Endothelial cell of umbilical vein (primary cell): Measurements from ENCODE around the gene KLHL1. TPM values are rescaled to one million over a fixed set of nuclear protein-coding genes. Genes with fewer than 3 reads are reported as not detected.

Source experiments
- BruUV-seq: library from RNA; stranded (reverse); fragments of 400-500 nt; replicated peaks from 2 replicates; lab custom pipeline; 2021; lab: Mats Ljungman, UMichigan
- CTCF ChIA-PET: fragments of 300-600, 350-600 bp; sonication (Branson Sonifier 250); formaldehyde crosslinking; loops from one replicate; lab custom pipeline; 2021; ENCODE audit warnings: antibody characterized with exemption, inconsistent platforms; lab: Charles Lee
- POLR2A ChIA-PET: fragments of 300-600, 350-600 bp; sonication (Branson Sonifier 250); formaldehyde crosslinking; loops from one replicate; lab custom pipeline; 2021; ENCODE audit warnings: antibody characterized with exemption, inconsistent platforms; lab: Charles Lee
- DNase-seq: peaks from one replicate; pipeline ENCODE4 v3.0.0-alpha.2; 2011; ENCODE audit warnings: low read depth, low spot score
- FAIRE-seq: peaks from 2 replicates; lab custom pipeline; 2011; peaks lifted over from hg19 to GRCh38; lab: Jason Lieb, UNC
- H2AFZ ChIP-seq: 2 replicates; pipeline ENCODE4 v1.6.0; 2012; ENCODE audit warnings: low read depth, low read length, control low read depth, inconsistent platforms
- H3K27ac ChIP-seq: 2 replicates; pipeline ENCODE4 v1.5.1; 2011; ENCODE audit warnings: low read depth, mild to moderate bottlenecking, control low read depth, low read length, moderate library complexity; ENCODE audit not compliant: insufficient read depth
- H3K27me3 ChIP-seq, 2 experiments: 2 replicates each; pipeline versions ENCODE4 v1.6.0 to v1.6.1; 2011; ENCODE audit warnings: low read length in 2 of 2, mixed read lengths in 1 of 2; ENCODE audit not compliant: control insufficient read depth in 2 of 2, insufficient read depth in 2 of 2
- H3K36me3 ChIP-seq, 2 experiments: 2 replicates in 1 of 2; 3 replicates in 1 of 2; pipeline ENCODE4 v1.5.1; 2011; ENCODE audit warnings: low read length in 2 of 2, mild to moderate bottlenecking in 1 of 2, moderate library complexity in 1 of 2; ENCODE audit not compliant: control insufficient read depth in 2 of 2, insufficient read depth in 2 of 2; ENCODE audit errors: extremely low read depth in 1 of 2
- H3K4me1 ChIP-seq: 3 replicates; pipeline ENCODE4 v1.5.1; 2011; ENCODE audit warnings: mild to moderate bottlenecking, low read length; ENCODE audit not compliant: control insufficient read depth, insufficient read depth; ENCODE audit errors: extremely low read depth
- H3K4me2 ChIP-seq: 2 replicates; pipeline ENCODE4 v1.6.1; 2011; ENCODE audit warnings: low read length, control low read depth, mixed read lengths; ENCODE audit not compliant: insufficient read depth
- H3K4me3 ChIP-seq, 3 experiments: fragments of 200-600 bp in 1 of 3; sonication (generic), shearing (Covaris generic) in 1 of 3; replicated peaks in 1 of 3; 2 replicates each; pipeline ENCODE4 v1.5.1; 2011 to 2016; ENCODE audit warnings: control low read depth in 3 of 3, low read length in 3 of 3, mild to moderate bottlenecking in 2 of 3, inconsistent platforms in 1 of 3, low read depth in 1 of 3, moderate library complexity in 1 of 3; ENCODE audit not compliant: insufficient read depth in 1 of 3
- H3K79me2 ChIP-seq: 2 replicates; pipeline ENCODE4 v1.6.0; 2012; ENCODE audit warnings: low read length, inconsistent platforms; ENCODE audit not compliant: control insufficient read depth, insufficient read depth
- H3K9ac ChIP-seq: replicated peaks from 2 replicates; pipeline ENCODE3; 2011; ENCODE audit warnings: low read length, control low read depth; ENCODE audit not compliant: insufficient read depth; ENCODE audit errors: extremely low read depth
- H3K9me1 ChIP-seq: replicated peaks from 3 replicates; pipeline ENCODE4 v1.6.0; 2011; ENCODE audit warnings: mild to moderate bottlenecking, low read length; ENCODE audit not compliant: control insufficient read depth, insufficient read depth; ENCODE audit errors: extremely low read depth
- H3K9me3 ChIP-seq: replicated peaks from 2 replicates; pipeline ENCODE4 v1.5.1; 2012; ENCODE audit warnings: low read length, inconsistent platforms; ENCODE audit not compliant: control insufficient read depth, insufficient read depth
- H4K20me1 ChIP-seq: replicated peaks from 2 replicates; pipeline ENCODE3; 2011; ENCODE audit warnings: mild to moderate bottlenecking, low read length; ENCODE audit not compliant: control insufficient read depth, insufficient read depth; ENCODE audit errors: extremely low read depth
- FOS ChIP-seq: IDR thresholded peaks from 2 replicates; pipeline ENCODE4 v1.6.1; 2011; ENCODE audit warnings: mild to moderate bottlenecking, low read length, moderate library complexity, borderline replicate concordance; ENCODE audit not compliant: insufficient read depth
- GATA2 ChIP-seq: IDR thresholded peaks from 2 replicates; pipeline ENCODE4 v1.7.0; 2011; ENCODE audit warnings: low read depth, mild to moderate bottlenecking, moderate library complexity, mixed read lengths, low read length; ENCODE audit not compliant: insufficient read length, insufficient read depth
- JUN ChIP-seq: IDR thresholded peaks from 2 replicates; pipeline ENCODE4 v1.6.1; 2011; ENCODE audit warnings: borderline replicate concordance, low read depth; ENCODE audit not compliant: insufficient read length, insufficient read depth
- MYC ChIP-seq: IDR thresholded peaks from one replicate; pipeline ENCODE4 v1.6.1; 2011; ENCODE audit warnings: mild to moderate bottlenecking, low read depth, low read length
- POLR2A ChIP-seq: IDR thresholded peaks from 2 replicates; pipeline ENCODE4 v1.6.1; 2012; ENCODE audit warnings: low read depth, mild to moderate bottlenecking, control low read depth, low read length
- POLR2AphosphoS5 ChIP-seq: IDR thresholded peaks from 2 replicates; pipeline ENCODE4 v1.6.1; 2012; ENCODE audit warnings: low read depth, mild to moderate bottlenecking, control low read depth, low read length, moderate library complexity; ENCODE audit not compliant: insufficient read depth
- dilution Hi-C: fragments of 300-500 bp; cut with MboI; formaldehyde crosslinking; loops from one replicate; pipeline ENCODE4 v1.15.0; 2019; ENCODE audit warnings: low sequenced_read_pairs; ENCODE audit not compliant: extremely low pct_ligation_motif_present
- intact Hi-C: fragments of 100-400 bp; cut with micrococcal nuclease; formaldehyde crosslinking; loops from one replicate; pipeline ENCODE4 v1.10.0; 2022
- polyA plus RNA-seq, 4 experiments: library from polyadenylated mRNA; depleted of rRNA in 3 of 4; stranded (reverse) in 3 of 4; unstranded in 1 of 4; fragments of >200 nt; gene quantifications; 2 replicates each; pipeline versions ENCODE4 v1.2.1 to v1.2.3, GENCODE V29; 2011 to 2012; ENCODE audit warnings: missing spikeins in 1 of 4
- total RNA-seq: library from RNA; stranded (reverse); gene quantifications from 2 replicates; pipeline ENCODE4 v1.2.3, GENCODE V29; 2021
- TF ChIP-seq, protein P1 (sequence below): IDR thresholded peaks from 2 replicates; pipeline ENCODE4 v1.6.1; 2011; ENCODE audit not compliant: insufficient read depth, insufficient read length

The KLHL1 gene
- total and polyA plus RNA-seq, 2 donors (not counting 3 experiments of a cell fraction or from before 2014, with no cell fraction given) = not detected

DNA sequence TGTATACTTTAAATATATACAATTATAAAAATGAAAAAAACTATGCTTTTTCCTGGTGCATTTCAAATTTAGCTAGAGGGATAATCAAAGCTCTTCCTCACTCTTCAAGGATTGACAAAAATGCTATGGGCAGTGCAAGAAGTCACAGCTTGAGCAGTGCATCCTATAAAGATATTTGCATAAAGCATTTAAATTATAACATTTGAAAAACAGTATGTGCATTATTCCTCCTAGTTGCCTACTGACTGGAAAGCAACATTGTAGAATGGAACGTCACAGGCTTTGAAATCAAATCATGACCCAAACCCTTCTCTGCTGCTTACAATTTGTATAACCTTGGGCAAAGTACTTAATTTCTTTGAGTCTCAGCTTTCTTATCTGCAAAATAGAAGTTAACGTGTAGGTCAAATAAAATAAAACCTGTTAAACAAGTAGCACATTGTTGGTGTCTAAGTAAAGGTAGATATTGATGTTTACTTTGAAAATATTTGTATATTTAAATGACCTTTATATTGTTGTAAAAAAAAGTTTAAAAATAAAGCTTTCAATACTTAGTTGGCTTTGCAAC, 9.2 kb upstream of the KLHL1 start:
- H3K27ac ChIP-seq = no peak overlapping the region
- no peak overlapping the region for H3K4me3 ChIP-seq
- no peaks in the 10 kb centered on the region for H3K27me3 ChIP-seq
- no peaks in the 10 kb centered on the region for H3K4me1 ChIP-seq
- no peaks in the 10 kb centered on the region for H3K36me3 ChIP-seq
- no peak overlapping the region for H3K4me2 ChIP-seq
- dilution Hi-C loops (no loop called here), intact Hi-C loops (no loop called here)
- BruUV-seq = no TSS peak
- DNase-seq = no peak
- H2AFZ ChIP-seq = no peak overlapping the region
- no peaks in the 10 kb centered on the region for H3K9me3 ChIP-seq
- no peak overlapping the region for H3K9ac ChIP-seq
- no peaks in the 10 kb centered on the region for H4K20me1 ChIP-seq
- no peaks in the 10 kb centered on the region for H3K9me1 ChIP-seq
- ChIA-PET POLR2A (no interaction called here), CTCF (no interaction called here)
- TF ChIP-seq POLR2A (no peak), GATA2 (no peak), POLR2AphosphoS5 (no peak), MYC (no peak), JUN (no peak), FOS (no peak)
- TF ChIP-seq, protein P1, sequence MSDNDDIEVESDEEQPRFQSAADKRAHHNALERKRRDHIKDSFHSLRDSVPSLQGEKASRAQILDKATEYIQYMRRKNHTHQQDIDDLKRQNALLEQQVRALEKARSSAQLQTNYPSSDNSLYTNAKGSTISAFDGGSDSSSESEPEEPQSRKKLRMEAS = no peak
- FAIRE-seq = no peak
- H3K79me2 ChIP-seq = no peaks in the 10 kb centered on the region
